ENCODE data around the gene OR4F15.

- TF ChIP-seq CTCF (IDR thresholded peaks at IDR 0.05) (no peak), EZH2phosphoT487 (IDR thresholded peaks at IDR 0.05; ENCODE audit: borderline replicate concordance, low read depth) (no peak), MXI1 (IDR thresholded peaks at IDR 0.05; ENCODE audit: low read depth, low read length) (no peak), MAX (IDR thresholded peaks at IDR 0.05; ENCODE audit: low read depth) (no peak)
Measured at GRCh38 chr15:101772921-101773320, 39.1 kb upstream of the OR4F15 start.
